GM19438 (cell line): ENCODE results near the gene PYDC2.

ENCODE experiments used
- ATAC-seq: cut with Tn5 transposase; IDR thresholded peaks from one replicate; pipeline ENCODE4 v1.9.1; 2021; ENCODE audit warnings: low read depth; ENCODE audit not compliant: unreplicated experiment

The PYDC2 gene

GRCh38 chr3:191461113-191461595 is at the start of gene PYDC2:
Gene PYDC2, plus strand, starts transcription at chr3:191461163. Its CDS starts 0 bp downstream, at chr3:191461163.
- no peak for ATAC-seq

DNA sequence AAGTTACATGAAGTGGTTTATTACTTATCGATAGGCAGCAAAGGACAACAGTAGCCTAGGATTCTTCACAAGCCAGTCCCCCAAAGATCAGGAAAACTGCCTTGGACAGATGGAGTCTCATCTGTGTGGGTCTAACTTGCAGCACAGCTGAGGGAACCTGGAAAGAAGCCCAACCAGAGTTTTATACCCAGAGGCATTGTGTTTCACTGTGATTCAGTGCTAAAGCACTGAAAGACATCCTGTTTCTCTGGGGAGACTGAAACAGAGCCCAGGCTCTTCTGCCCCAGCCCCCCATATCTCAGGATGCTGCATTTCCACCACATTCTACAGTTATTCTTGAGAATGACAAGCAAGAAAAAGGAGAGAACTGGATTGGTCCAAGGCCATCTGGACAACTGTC is 48.2 kb upstream of the PYDC2 start:
- no peak for ATAC-seq

DNA sequence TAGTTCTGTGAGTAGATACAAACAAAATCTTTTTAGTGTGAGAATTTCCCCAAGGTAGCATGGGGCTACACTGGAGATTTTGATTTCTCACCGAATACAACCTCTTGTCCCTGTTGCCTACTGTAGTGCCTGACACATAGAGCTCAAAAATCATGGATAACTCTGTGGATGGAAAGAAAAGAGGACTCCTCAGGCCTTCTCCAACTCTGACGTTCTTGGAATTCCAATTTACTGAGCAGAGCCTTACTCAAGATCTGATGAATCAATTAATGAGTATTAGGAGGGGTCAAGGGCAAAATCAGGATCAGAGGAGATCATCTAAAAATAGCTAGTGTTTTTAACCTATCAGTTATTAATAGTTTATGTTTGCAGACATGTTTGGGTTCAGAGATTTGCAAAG is 46.7 kb upstream of the PYDC2 start:
- ATAC-seq: no peak

DNA sequence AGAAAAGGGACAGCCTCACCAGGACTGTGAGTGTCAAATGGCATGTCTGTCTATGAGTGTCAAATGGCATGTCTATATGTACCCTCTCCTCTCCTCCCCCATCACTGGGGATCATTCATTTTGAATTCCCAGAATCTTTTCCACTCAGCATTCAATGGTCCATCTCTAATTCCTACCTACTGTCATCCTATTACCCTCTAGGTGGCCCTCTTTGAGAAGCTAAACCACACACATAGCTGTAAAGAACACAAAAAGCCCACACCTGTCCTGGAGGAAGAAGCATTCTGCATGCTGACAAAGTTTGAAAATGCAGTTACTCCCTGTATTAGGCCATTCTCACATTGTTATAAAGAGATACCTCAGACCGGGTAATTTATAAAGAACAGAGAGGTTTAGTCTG is 46.2 kb upstream of the PYDC2 start:
- ATAC-seq: no peak

- ATAC-seq: no peak
Observed at GRCh38 chr3:191415566-191415965, 45.4 kb upstream of the PYDC2 start.

- no peak for ATAC-seq
Observed at GRCh38 chr3:191417457-191417729, 43.6 kb upstream of the PYDC2 start.

- ATAC-seq: no peak
Observed at GRCh38 chr3:191420771-191421170, 40.2 kb upstream of the PYDC2 start.

- ATAC-seq: no peak
Observed at GRCh38 chr3:191424881-191425280, 36.1 kb upstream of the PYDC2 start.

- ATAC-seq: no peak
Observed at GRCh38 chr3:191425322-191425734, 35.6 kb upstream of the PYDC2 start.

DNA sequence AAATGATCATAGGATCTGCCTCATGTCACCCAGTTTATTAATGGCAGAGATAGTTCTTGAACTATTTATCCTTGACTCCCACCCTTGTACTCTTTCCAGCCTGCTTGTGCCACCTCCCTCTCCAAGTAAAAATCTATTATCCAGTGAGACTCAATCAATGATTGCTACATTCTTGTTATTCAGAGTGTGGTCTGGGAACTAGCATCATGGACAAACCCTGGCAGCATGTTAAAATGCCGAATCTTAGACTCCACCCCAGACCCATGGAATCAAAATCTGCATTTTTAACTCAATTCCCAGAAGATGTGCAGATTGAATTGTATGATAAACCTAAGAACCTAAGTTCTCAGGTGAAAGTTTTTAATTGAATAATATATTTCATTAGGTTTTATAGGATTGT is 34.7 kb upstream of the PYDC2 start:
- ATAC-seq: no peak

DNA sequence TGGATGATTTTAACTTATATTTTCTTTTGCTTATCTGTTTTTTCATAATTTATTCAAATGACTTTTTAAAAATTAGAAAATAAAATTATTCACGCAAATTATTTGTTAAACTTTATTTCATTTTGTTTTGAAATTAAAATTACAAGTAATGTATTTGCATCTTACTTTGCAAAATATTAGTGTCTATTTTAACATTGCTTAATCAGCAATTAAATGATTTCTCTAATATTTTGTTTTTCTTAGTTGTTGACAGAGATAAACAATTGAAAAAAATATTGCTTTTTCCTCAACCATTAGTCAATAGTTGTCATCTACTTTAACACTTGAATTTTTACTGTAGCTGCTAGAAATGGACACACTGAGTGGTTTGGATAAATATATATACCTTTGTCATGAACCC is 32.8 kb upstream of the PYDC2 start:
- ATAC-seq: no peak

- no peak for ATAC-seq
Observed at GRCh38 chr3:191430103-191430502, 30.9 kb upstream of the PYDC2 start.

DNA sequence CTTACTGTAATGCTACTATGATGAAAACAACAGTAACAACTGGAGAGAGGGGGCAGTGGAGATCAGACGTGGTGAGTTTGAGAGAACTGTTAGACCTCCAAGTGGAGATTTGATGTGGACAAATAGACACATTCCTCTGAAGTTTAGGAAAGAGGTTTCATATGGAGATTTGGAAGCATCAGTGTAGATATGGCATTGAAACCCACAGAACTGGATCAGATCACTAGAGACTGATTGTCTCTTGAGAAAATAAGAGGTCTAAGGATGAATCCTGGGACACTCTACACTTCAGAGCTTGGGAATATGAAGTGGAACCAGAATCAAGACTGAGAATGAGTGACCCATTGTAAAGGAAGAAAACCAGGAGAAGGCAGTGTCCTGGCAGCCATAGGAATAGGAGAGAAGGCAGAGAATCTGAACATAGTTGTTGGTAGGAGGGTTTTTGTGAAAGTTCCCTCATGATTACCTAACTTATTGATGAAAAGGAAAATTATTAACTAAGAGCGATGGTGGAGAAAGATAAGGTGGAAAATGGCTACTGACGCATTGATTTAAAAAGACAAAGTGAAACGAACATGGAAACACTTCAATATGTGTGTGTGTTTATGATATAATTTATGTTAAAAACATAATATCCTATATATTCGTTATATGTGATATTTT is 29.7 kb upstream of the PYDC2 start:
- no peak for ATAC-seq

GRCh38 chr3:191432162-191432561 is 28.8 kb upstream of the PYDC2 start:
- no peak for ATAC-seq

GRCh38 chr3:191434024-191434423 is 26.9 kb upstream of the PYDC2 start:
- ATAC-seq: no peak

DNA sequence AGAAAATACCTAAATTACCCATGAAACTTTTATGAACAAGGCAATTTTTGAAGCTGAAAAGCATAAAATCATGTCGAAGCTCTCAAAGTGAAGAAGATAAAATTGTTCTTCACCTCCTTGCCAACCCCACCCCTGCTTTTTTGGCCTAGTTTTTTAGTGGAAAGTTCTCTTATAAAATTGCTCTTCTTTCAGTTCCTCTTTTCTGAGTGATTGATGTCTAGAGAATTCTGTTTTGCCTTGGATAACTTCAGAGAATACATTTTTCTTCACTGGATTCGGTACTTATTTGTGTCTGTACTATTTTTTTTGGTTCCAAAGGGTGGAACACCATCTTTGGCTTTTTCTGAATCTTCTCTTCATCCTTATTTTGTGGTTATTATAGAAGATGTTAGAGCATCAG is 25.0 kb upstream of the PYDC2 start:
- ATAC-seq: no peak

- ATAC-seq: no peak
Observed at GRCh38 chr3:191438150-191438814, 22.7 kb upstream of the PYDC2 start.

- ATAC-seq: no peak
Observed at GRCh38 chr3:191440532-191440931, 20.4 kb upstream of the PYDC2 start.

DNA sequence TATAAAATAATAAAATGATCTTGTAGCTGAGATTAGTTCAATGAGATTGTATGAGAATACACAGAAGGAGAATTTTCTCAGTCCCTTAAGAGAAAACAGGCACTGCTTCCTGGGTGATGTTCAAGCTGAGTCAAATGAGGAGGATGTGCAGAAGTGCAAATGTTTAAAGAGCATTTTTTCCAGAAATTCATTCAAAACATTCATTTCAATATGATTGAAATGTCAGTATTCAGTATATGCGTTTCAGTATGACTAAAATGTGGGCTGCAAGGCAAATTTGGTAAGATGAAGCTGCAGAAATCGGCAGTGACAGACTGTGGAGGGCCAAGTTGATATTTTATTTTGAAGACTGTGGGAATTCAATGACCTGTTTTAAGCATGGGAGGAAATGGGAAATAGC is 19.3 kb upstream of the PYDC2 start:
- ATAC-seq: no peak

DNA sequence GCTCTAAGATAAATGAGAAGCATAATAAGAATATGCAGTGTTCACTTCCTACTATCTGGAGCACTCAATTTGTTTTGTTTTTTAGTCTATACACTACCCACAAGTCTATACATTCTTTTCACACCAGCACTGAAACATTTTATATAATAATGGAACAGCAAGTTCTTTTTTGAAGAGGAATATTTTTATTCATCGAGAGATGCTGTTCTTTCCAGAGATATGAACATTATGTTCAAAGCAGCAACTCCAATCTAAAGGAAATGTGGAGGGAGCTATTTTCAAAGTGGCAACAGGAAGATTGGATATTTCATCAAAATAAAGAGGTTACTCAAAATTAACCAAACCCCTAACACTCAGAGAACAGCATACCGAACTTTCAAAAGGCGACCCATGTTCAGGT is 16.4 kb upstream of the PYDC2 start:
- ATAC-seq: no peak

DNA sequence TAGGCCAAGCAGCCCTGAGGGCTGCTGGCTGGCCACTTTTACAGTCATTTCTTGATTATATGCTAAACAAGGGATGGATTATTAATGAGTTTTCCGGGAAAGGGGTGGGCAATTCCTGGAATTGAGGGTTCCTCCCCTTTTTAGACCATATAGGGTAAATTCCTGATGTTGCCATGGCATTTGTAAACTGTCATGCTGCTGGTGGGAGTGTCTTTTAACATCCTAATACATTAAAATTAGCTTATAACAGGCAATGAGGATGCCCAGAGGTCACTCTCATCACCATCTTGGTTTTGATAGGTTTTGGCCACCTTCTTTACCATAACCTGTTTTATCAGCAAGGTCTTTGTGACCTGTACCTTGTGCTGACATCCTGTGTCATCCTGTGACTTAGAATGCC is 11.7 kb upstream of the PYDC2 start:
- ATAC-seq: no peak

DNA sequence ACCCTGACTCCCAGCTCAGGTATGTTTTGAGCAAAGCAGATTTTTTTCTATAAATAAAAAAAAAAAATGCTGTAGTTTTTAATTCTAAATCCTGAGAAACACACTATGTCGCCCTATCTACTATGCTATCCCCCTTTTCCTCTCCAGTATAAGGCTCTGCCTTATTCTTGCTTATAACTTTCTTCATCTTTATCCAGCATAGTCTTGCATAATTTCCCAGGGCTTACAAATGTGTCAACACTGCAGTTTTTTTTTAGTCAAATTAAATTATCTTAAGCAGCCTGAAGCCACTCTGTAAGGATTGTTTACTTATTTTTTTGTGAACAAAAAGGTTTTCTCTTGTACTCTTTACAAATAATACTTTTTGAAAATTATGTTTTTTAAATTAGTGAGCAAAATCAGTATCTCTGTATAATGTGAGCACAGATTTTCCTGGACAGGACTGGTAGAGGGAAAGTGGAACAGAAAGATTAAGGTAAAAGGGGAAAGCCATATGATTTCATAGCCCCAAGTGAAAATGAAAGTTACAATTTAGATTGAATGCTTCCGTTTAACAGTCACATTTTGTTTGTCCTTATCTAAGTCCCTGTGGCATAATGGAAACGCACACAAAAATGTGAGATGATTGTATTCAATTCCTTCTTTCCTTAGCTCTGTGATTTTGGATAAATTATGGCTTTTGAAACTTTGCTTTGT is 5.6 kb upstream of the PYDC2 start:
- no peak for ATAC-seq
